H1 (cell line): ENCODE measurements around the gene NFAT5. TPM values are rescaled to one million over a fixed set of nuclear protein-coding genes. Genes with fewer than 3 reads are reported as not detected.

Experiments
- CTCF ChIA-PET: fragments of 300-600 bp; sonication (Branson Sonifier 250); formaldehyde crosslinking; loops from one replicate; lab custom pipeline; 2021; ENCODE audit not compliant: partially characterized antibody; lab: Charles Lee
- POLR2A ChIA-PET: fragments of 300-600 bp; sonication (Branson Sonifier 250); formaldehyde crosslinking; loops from one replicate; lab custom pipeline; 2021; ENCODE audit warnings: inconsistent platforms; ENCODE audit not compliant: partially characterized antibody; lab: Charles Lee
- DNase-seq, 2 experiments: peaks; one replicate each; pipeline versions ENCODE4 v3.0.0 to v3.0.0-alpha.2; 2010 to 2022; ENCODE audit warnings: low spot score in 2 of 2, low read depth in 1 of 2, mixed read lengths in 1 of 2
- FAIRE-seq: peaks from 2 replicates; lab custom pipeline; 2011; peaks lifted over from hg19 to GRCh38; lab: Jason Lieb, UNC
- H2AFZ ChIP-seq: 2 replicates; pipeline ENCODE4 v1.8.1; 2012; ENCODE audit warnings: low read length, inconsistent platforms
- H2AK5ac ChIP-seq: 2 replicates; pipeline ENCODE4 v1.6.1; 2013; ENCODE audit warnings: low read depth, low read length
- H2BK120ac ChIP-seq: replicated peaks from 2 replicates; pipeline ENCODE3; 2013; ENCODE audit warnings: low read depth, low read length, inconsistent platforms
- H2BK12ac ChIP-seq: 2 replicates; pipeline ENCODE4 v1.6.1; 2013; ENCODE audit warnings: low read depth, low read length
- H2BK15ac ChIP-seq: 2 replicates; pipeline ENCODE4 v1.6.1; 2013; ENCODE audit warnings: low read length
- H2BK20ac ChIP-seq: 2 replicates; pipeline ENCODE4 v1.6.1; 2013; ENCODE audit warnings: low read length
- H2BK5ac ChIP-seq: 2 replicates; pipeline ENCODE4 v1.6.1; 2013; ENCODE audit warnings: low read depth, low read length
- H3K14ac ChIP-seq: 2 replicates; pipeline ENCODE4 v1.6.1; 2013; ENCODE audit warnings: inconsistent platforms; ENCODE audit not compliant: insufficient read length
- H3K18ac ChIP-seq: 2 replicates; pipeline ENCODE4 v1.6.1; 2013; ENCODE audit warnings: low read length; ENCODE audit errors: extremely low read depth
- H3K23ac ChIP-seq: 2 replicates; pipeline ENCODE4 v1.6.1; 2013; ENCODE audit warnings: inconsistent platforms; ENCODE audit not compliant: insufficient read length
- H3K23me2 ChIP-seq: 2 replicates; pipeline ENCODE4 v1.6.1; 2013; ENCODE audit warnings: low read depth, low read length
- H3K27ac ChIP-seq: 2 replicates; pipeline ENCODE4 v1.6.1; 2011; ENCODE audit warnings: low read depth, low read length, inconsistent platforms
- H3K27me3 ChIP-seq, 4 experiments: replicated peaks in 1 of 4; 1 replicate in 1 of 4; 2 replicates in 3 of 4; pipeline versions ENCODE4 v1.6.1 to v1.8.1; 2011 to 2013; ENCODE audit warnings: low read length in 3 of 4, mild to moderate bottlenecking in 3 of 4, inconsistent platforms in 2 of 4, mixed read lengths in 2 of 4, moderate library complexity in 1 of 4; ENCODE audit not compliant: control insufficient read depth in 3 of 4, insufficient read depth in 3 of 4; ENCODE audit errors: extremely low read depth in 1 of 4
- H3K36me3 ChIP-seq, 4 experiments: 2 replicates each; pipeline versions ENCODE4 v1.6.1 to v1.8.1; 2011 to 2013; ENCODE audit warnings: mild to moderate bottlenecking in 4 of 4, low read length in 3 of 4, moderate library complexity in 2 of 4, control low read depth in 1 of 4, inconsistent platforms in 1 of 4; ENCODE audit not compliant: insufficient read depth in 4 of 4, control insufficient read depth in 2 of 4
- H3K4ac ChIP-seq: replicated peaks from 2 replicates; pipeline ENCODE3; 2013; ENCODE audit warnings: low read length, low read depth, mixed read lengths, inconsistent platforms; ENCODE audit not compliant: insufficient read length
- H3K4me1 ChIP-seq, 4 experiments: replicated peaks in 1 of 4; 1 replicate in 1 of 4; 2 replicates in 3 of 4; pipeline versions ENCODE4 v1.6.1 to v1.8.1; 2011 to 2013; ENCODE audit warnings: low read length in 3 of 4, inconsistent platforms in 2 of 4, mixed read lengths in 1 of 4; ENCODE audit not compliant: insufficient read depth in 4 of 4, control insufficient read depth in 3 of 4
- H3K4me2 ChIP-seq, 2 experiments: 2 replicates each; pipeline versions ENCODE4 v1.6.1 to v1.8.1; 2011 to 2013; ENCODE audit warnings: low read depth in 2 of 2, low read length in 2 of 2, control low read depth in 1 of 2, inconsistent platforms in 1 of 2, mild to moderate bottlenecking in 1 of 2; ENCODE audit not compliant: insufficient read depth in 1 of 2
- H3K4me3 ChIP-seq, 4 experiments: fragments of 200-600, 300-600 bp in 1 of 4; sonication (generic), shearing (Covaris generic), sonication (Bioruptor Twin) in 1 of 4; 2 replicates each; pipeline versions ENCODE4 v1.5.1 to v1.8.1; 2011 to 2016; ENCODE audit warnings: low read length in 4 of 4, low read depth in 3 of 4, control low read depth in 2 of 4, inconsistent platforms in 2 of 4, mild to moderate bottlenecking in 2 of 4, mixed read lengths in 1 of 4, moderate library complexity in 1 of 4; ENCODE audit not compliant: insufficient read depth in 2 of 4; ENCODE audit errors: extremely low read depth in 1 of 4
- H3K56ac ChIP-seq: replicated peaks from 2 replicates; pipeline ENCODE3; 2013; ENCODE audit warnings: low read depth, mild to moderate bottlenecking, mixed read lengths, low read length, inconsistent platforms; ENCODE audit not compliant: insufficient read length
- H3K79me1 ChIP-seq: 2 replicates; pipeline ENCODE4 v1.6.1; 2013; ENCODE audit warnings: low read depth, low read length, control low read depth
- H3K79me2 ChIP-seq, 2 experiments: 2 replicates each; pipeline versions ENCODE4 v1.6.1 to v1.8.1; 2012 to 2013; ENCODE audit warnings: low read length in 2 of 2, mild to moderate bottlenecking in 2 of 2, inconsistent platforms in 1 of 2; ENCODE audit not compliant: insufficient read depth in 2 of 2, control insufficient read depth in 1 of 2
- H3K9ac ChIP-seq, 4 experiments: replicated peaks in 1 of 4; 1 replicate in 1 of 4; 2 replicates in 3 of 4; pipeline versions ENCODE4 v1.6.1 to v1.8.1; 2011 to 2013; ENCODE audit warnings: low read depth in 3 of 4, low read length in 3 of 4, control low read depth in 2 of 4, mild to moderate bottlenecking in 2 of 4, moderate library complexity in 2 of 4, inconsistent platforms in 1 of 4; ENCODE audit errors: extremely low read depth in 1 of 4
- H3K9me3 ChIP-seq, 2 experiments: 2 replicates each; pipeline versions ENCODE4 v1.6.1 to v1.8.1; 2012 to 2013; ENCODE audit warnings: mild to moderate bottlenecking in 2 of 2, moderate library complexity in 2 of 2, control low read depth in 1 of 2, inconsistent platforms in 1 of 2, low read depth in 1 of 2, low read length in 1 of 2, mixed read lengths in 1 of 2; ENCODE audit not compliant: insufficient read depth in 2 of 2
- H4K20me1 ChIP-seq, 2 experiments: replicated peaks in 1 of 2; 2 replicates each; pipeline versions ENCODE3 to v1.8.1; 2011 to 2013; ENCODE audit warnings: inconsistent platforms in 2 of 2, low read length in 2 of 2, mild to moderate bottlenecking in 1 of 2; ENCODE audit not compliant: insufficient read depth in 2 of 2, control insufficient read depth in 1 of 2
- H4K5ac ChIP-seq: 2 replicates; pipeline ENCODE4 v1.6.1; 2013; ENCODE audit warnings: low read length, low read depth, mixed read lengths, inconsistent platforms; ENCODE audit not compliant: insufficient read length
- H4K8ac ChIP-seq: 2 replicates; pipeline ENCODE4 v1.8.0; 2013; ENCODE audit warnings: mild to moderate bottlenecking, moderate library complexity, low read length, inconsistent platforms; ENCODE audit not compliant: insufficient read depth; ENCODE audit errors: extremely low read depth
- H4K91ac ChIP-seq: replicated peaks from 2 replicates; pipeline ENCODE3; 2013; ENCODE audit warnings: low read length, mixed read lengths, inconsistent platforms; ENCODE audit not compliant: insufficient read length
- BRCA1 ChIP-seq: IDR thresholded peaks from 2 replicates; pipeline ENCODE4 v1.6.1; 2012; ENCODE audit warnings: low read depth, low read length, improper control_type of control experiment
- CBX8 ChIP-seq: fragments of 300-800, 300-1000 bp; sonication (generic); IDR thresholded peaks from 2 replicates; pipeline ENCODE4 v1.7.1; 2016; ENCODE audit warnings: low read depth, low read length, borderline replicate concordance
- CHD2 ChIP-seq: IDR thresholded peaks from 2 replicates; pipeline ENCODE4 v1.6.1; 2012; ENCODE audit warnings: low read length, improper control_type of control experiment
- EGR1 ChIP-seq: IDR thresholded peaks from 2 replicates; pipeline ENCODE4 v1.6.1; 2011; ENCODE audit warnings: low read depth, low read length, borderline replicate concordance
- EP300 ChIP-seq, 2 experiments: IDR thresholded peaks; 1 replicate in 1 of 2; 2 replicates in 1 of 2; pipeline ENCODE4 v1.6.1; 2011 to 2012; ENCODE audit warnings: low read depth in 2 of 2, low read length in 2 of 2, mild to moderate bottlenecking in 2 of 2, borderline replicate concordance in 1 of 2, inconsistent platforms in 1 of 2, moderate library complexity in 1 of 2
- HDAC2 ChIP-seq, 2 experiments: fragments of 300-600 bp in 1 of 2; sonication (generic) in 1 of 2; IDR thresholded peaks; 2 replicates each; pipeline ENCODE4 v1.6.1; 2011 to 2012; ENCODE audit warnings: low read depth in 2 of 2, low read length in 2 of 2, mild to moderate bottlenecking in 2 of 2, moderate library complexity in 2 of 2, borderline replicate concordance in 1 of 2, inconsistent platforms in 1 of 2
- NANOG ChIP-seq: IDR thresholded peaks from 2 replicates; pipeline ENCODE4 v1.6.1; 2011; ENCODE audit warnings: low read length, low read depth, mild to moderate bottlenecking, inconsistent platforms; ENCODE audit not compliant: insufficient read depth, poor library complexity, severe bottlenecking
- PHF8 ChIP-seq: fragments of 200-600 bp; sonication (generic); conservative IDR thresholded peaks from 2 replicates; pipeline ENCODE4 v1.7.1; 2012; ENCODE audit warnings: low read depth, mild to moderate bottlenecking, inconsistent platforms, low read length, moderate library complexity
- SAP30 ChIP-seq: fragments of 300-600 bp; sonication (generic); IDR thresholded peaks from 2 replicates; pipeline ENCODE4 v1.7.1; 2012; ENCODE audit warnings: low read length, moderate library complexity, mild to moderate bottlenecking, inconsistent platforms; ENCODE audit not compliant: insufficient read depth, insufficient replicate concordance
- WGBS, 2 experiments: shearing (Covaris generic) in 1 of 2; methylation state at CpG; one replicate each; pipeline versions ENCODE4 v1.1.6 to v1.1.7; 2013 to 2015; ENCODE audit warnings: low lambda C conversion rate in 2 of 2, mixed read lengths in 2 of 2, inconsistent platforms in 1 of 2, low coverage in 1 of 2, missing lambda C conversion rate in 1 of 2; ENCODE audit not compliant: insufficient replicate concordance in 2 of 2, insufficient coverage in 1 of 2, insufficient read length in 1 of 2; ENCODE audit errors: extremely low coverage in 1 of 2, missing lambda C conversion rate in 1 of 2; 5-methylcytosine and 5-hydroxymethylcytosine counted together
- polyA plus RNA-seq, 7 experiments: library from polyadenylated mRNA; depleted of rRNA in 3 of 7; stranded (reverse) in 5 of 7; unstranded in 2 of 7; fragments of >200 nt in 5 of 7; fragments of 200-250 nt in 2 of 7; gene quantifications; 1 replicate in 5 of 7; 2 replicates in 1 of 7; 4 replicates in 1 of 7; pipeline versions ENCODE4 v1.2.1 to v1.2.3, GENCODE V29; 2011 to 2013; ENCODE audit warnings: missing spikeins in 2 of 7, mixed read lengths in 2 of 7
- total RNA-seq: library from RNA; stranded (reverse); fragmentation: NEBNext Ultra II Directional; extraction: Animal tissue kit (Norgen Biotek cat#: 25700); gene quantifications from 2 replicates; pipeline ENCODE4 v1.2.1, GENCODE V29; 2021
- TF ChIP-seq, protein P1 (sequence below): IDR thresholded peaks from 2 replicates; pipeline ENCODE4 v1.6.1; 2011; ENCODE audit warnings: low read length, improper control_type of control experiment
- TF ChIP-seq, protein P2 (sequence below): IDR thresholded peaks from 2 replicates; pipeline ENCODE4 v1.6.1; 2012; ENCODE audit warnings: inconsistent platforms

Gene NFAT5
- total and polyA plus RNA-seq, 2 of the 8 experiments (the other 6 are each of a cell fraction or from before 2014, with no cell fraction given): 8.9 to 29.0 TPM

DNA sequence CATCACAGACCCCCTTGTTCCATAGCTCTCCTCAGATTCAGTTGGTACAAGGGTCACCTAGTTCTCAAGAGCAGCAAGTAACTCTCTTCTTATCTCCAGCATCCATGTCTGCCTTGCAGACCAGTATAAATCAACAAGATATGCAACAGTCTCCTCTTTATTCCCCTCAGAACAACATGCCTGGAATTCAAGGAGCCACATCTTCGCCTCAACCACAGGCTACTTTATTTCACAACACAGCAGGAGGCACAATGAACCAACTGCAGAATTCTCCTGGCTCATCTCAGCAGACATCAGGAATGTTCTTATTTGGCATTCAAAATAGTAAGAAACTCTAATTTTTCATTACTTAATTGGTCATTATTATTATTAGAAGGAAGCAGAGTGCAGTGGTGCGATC is 128.2 kb downstream of the NFAT5 start:
- H2BK20ac ChIP-seq: no peak overlapping the region
- no peak overlapping the region for H4K91ac ChIP-seq
- WGBS, 2 experiments: 97% methylated on average over 2 of the region's 2 CpGs; no CpG with 5 or more reads in 1 of the 2 experiments
- no peak overlapping the region for H3K4me3 ChIP-seq
- H3K27me3 ChIP-seq: no peaks in the 10 kb centered on the region
- H3K27ac ChIP-seq: no peak overlapping the region
- H3K56ac ChIP-seq: no peak overlapping the region
- no peaks in the 10 kb centered on the region; the same call in 1 of the 2 replicates for H3K79me1 ChIP-seq
- H2BK120ac ChIP-seq: no peak overlapping the region
- H3K79me2 ChIP-seq: no peaks in the 10 kb centered on the region
- H2AFZ ChIP-seq: no peak overlapping the region
- H4K8ac ChIP-seq: no peak overlapping the region
- no peak overlapping the region for H3K9ac ChIP-seq
- FAIRE-seq: no peak
- H3K4ac ChIP-seq: no peak overlapping the region
- no peak overlapping the region for H3K18ac ChIP-seq
- H2BK12ac ChIP-seq: no peak overlapping the region
- H4K20me1 ChIP-seq: no peaks in the 10 kb centered on the region
- H3K14ac ChIP-seq: no peak overlapping the region
- H3K36me3 ChIP-seq: peaks cover 19 to 50% (median 27%) of the 10 kb centered on the region in 4 experiments
- H3K23ac ChIP-seq: no peak overlapping the region
- ChIA-PET POLR2A (no interaction called here), CTCF (interaction anchor here (1.0 kb wide), 1 partner anchor 60 kb away, joined by 4 read pairs; the partner anchor contains the start of gene NOB1)
- H3K9me3 ChIP-seq: no peaks in the 10 kb centered on the region
- DNase-seq: no peak
- H2AK5ac ChIP-seq: no peak overlapping the region
- H3K23me2 ChIP-seq: no peaks in the 10 kb centered on the region
- no peak overlapping the region for H4K5ac ChIP-seq
- H2BK5ac ChIP-seq: no peak overlapping the region
- H2BK15ac ChIP-seq: no peak overlapping the region
- H3K4me2 ChIP-seq: no peak overlapping the region
- H3K4me1 ChIP-seq: peaks cover 0 to 2% (median 0%) of the 10 kb centered on the region in 4 experiments; a peak in 1 of 7 replicates
- no peak for TF ChIP-seq HDAC2 (IDR thresholded peaks at IDR 0.05; ENCODE audit: borderline replicate concordance in 1 of 2, low read depth in 2 of 2, low read length in 2 of 2)
- TF ChIP-seq, protein P1, sequence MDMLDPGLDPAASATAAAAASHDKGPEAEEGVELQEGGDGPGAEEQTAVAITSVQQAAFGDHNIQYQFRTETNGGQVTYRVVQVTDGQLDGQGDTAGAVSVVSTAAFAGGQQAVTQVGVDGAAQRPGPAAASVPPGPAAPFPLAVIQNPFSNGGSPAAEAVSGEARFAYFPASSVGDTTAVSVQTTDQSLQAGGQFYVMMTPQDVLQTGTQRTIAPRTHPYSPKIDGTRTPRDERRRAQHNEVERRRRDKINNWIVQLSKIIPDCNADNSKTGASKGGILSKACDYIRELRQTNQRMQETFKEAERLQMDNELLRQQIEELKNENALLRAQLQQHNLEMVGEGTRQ: no peak
- no peak for TF ChIP-seq PHF8
- TF ChIP-seq EP300 (IDR thresholded peaks at IDR 0.05; ENCODE audit: borderline replicate concordance in 1 of 2, low read depth in 2 of 2, low read length in 2 of 2): no peak
- TF ChIP-seq CBX8: no peak
- TF ChIP-seq EGR1: no peak
- no peak for TF ChIP-seq BRCA1
- TF ChIP-seq CHD2: no peak
- TF ChIP-seq SAP30: no peak
- TF ChIP-seq, protein P2, sequence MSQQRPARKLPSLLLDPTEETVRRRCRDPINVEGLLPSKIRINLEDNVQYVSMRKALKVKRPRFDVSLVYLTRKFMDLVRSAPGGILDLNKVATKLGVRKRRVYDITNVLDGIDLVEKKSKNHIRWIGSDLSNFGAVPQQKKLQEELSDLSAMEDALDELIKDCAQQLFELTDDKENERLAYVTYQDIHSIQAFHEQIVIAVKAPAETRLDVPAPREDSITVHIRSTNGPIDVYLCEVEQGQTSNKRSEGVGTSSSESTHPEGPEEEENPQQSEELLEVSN: no peak
- no peak for TF ChIP-seq NANOG
